H9 (cell line): ENCODE measurements around the gene PTGER4. TPM values are rescaled to one million over a fixed set of nuclear protein-coding genes. Genes with fewer than 3 reads are reported as not detected.

ENCODE experiments used
- DNase-seq: peaks from one replicate; pipeline ENCODE4 v3.0.0-alpha.2; 2017
- H2AFZ ChIP-seq: one replicate; pipeline ENCODE4 v1.6.1; 2013; ENCODE audit warnings: mild to moderate bottlenecking, low read length, control low read depth, moderate library complexity
- H2AK5ac ChIP-seq: 2 replicates; pipeline ENCODE4 v1.6.1; 2013; ENCODE audit warnings: low read length, control low read depth, mixed read lengths; ENCODE audit not compliant: insufficient read length
- H2BK120ac ChIP-seq: one replicate; pipeline ENCODE4 v1.6.1; 2013; ENCODE audit warnings: low read depth, mild to moderate bottlenecking, low read length, control low read depth, inconsistent platforms; ENCODE audit not compliant: poor library complexity, severe bottlenecking
- H2BK12ac ChIP-seq: 2 replicates; pipeline ENCODE4 v1.6.1; 2013; ENCODE audit warnings: low read length, control low read depth, mixed read lengths, low read depth; ENCODE audit not compliant: insufficient read length
- H2BK15ac ChIP-seq: 2 replicates; pipeline ENCODE4 v1.6.1; 2013; ENCODE audit warnings: low read depth, low read length, control low read depth
- H2BK20ac ChIP-seq: one replicate; pipeline ENCODE4 v1.6.1; 2013; ENCODE audit warnings: low read depth, mild to moderate bottlenecking, low read length, control low read depth, inconsistent platforms; ENCODE audit not compliant: poor library complexity, severe bottlenecking
- H2BK5ac ChIP-seq: 2 replicates; pipeline ENCODE4 v1.6.1; 2013; ENCODE audit warnings: low read length, control low read depth, mixed read lengths; ENCODE audit not compliant: insufficient read length
- H3K14ac ChIP-seq: 2 replicates; pipeline ENCODE4 v1.6.1; 2013; ENCODE audit warnings: low read length, control low read depth; ENCODE audit not compliant: insufficient read depth
- H3K18ac ChIP-seq: 2 replicates; pipeline ENCODE4 v1.6.1; 2013; ENCODE audit warnings: low read depth, mild to moderate bottlenecking, mixed read lengths, low read length, control low read depth; ENCODE audit not compliant: insufficient read length
- H3K23ac ChIP-seq: 2 replicates; pipeline ENCODE4 v1.6.1; 2013; ENCODE audit warnings: low read length, control low read depth, mixed read lengths, low read depth; ENCODE audit not compliant: insufficient read length
- H3K23me2 ChIP-seq: 2 replicates; pipeline ENCODE4 v1.6.1; 2013; ENCODE audit warnings: low read depth, mild to moderate bottlenecking, mixed read lengths, low read length, control low read depth; ENCODE audit not compliant: insufficient read length, poor library complexity, severe bottlenecking
- H3K27ac ChIP-seq: 2 replicates; pipeline ENCODE4 v1.5.1; 2013; ENCODE audit warnings: low read length, control low read depth, mixed read lengths, low read depth; ENCODE audit not compliant: insufficient read length
- H3K27me3 ChIP-seq: 2 replicates; pipeline ENCODE4 v1.6.1; 2013; ENCODE audit warnings: low read length, control low read depth, inconsistent platforms; ENCODE audit not compliant: insufficient read depth
- H3K4ac ChIP-seq: 2 replicates; pipeline ENCODE4 v1.6.1; 2013; ENCODE audit warnings: low read depth, mild to moderate bottlenecking, control low read depth, inconsistent platforms, low read length, moderate library complexity
- H3K4me1 ChIP-seq: 2 replicates; pipeline ENCODE4 v1.6.1; 2013; ENCODE audit warnings: low read length, control low read depth, inconsistent platforms; ENCODE audit not compliant: insufficient read depth
- H3K4me2 ChIP-seq: 2 replicates; pipeline ENCODE4 v1.6.1; 2013; ENCODE audit warnings: low read length, control low read depth, mixed read lengths; ENCODE audit not compliant: insufficient read length, insufficient read depth
- H3K56ac ChIP-seq: 2 replicates; pipeline ENCODE4 v1.6.1; 2013; ENCODE audit warnings: low read depth, mild to moderate bottlenecking, mixed read lengths, low read length, control low read depth; ENCODE audit not compliant: insufficient read length
- H3K79me1 ChIP-seq: 2 replicates; pipeline ENCODE4 v1.6.1; 2013; ENCODE audit warnings: low read depth, mild to moderate bottlenecking, moderate library complexity, low read length, control low read depth, inconsistent platforms; ENCODE audit not compliant: insufficient read depth, poor library complexity, severe bottlenecking
- H3K79me2 ChIP-seq: 2 replicates; pipeline ENCODE4 v1.6.1; 2013; ENCODE audit warnings: low read length, control low read depth, inconsistent platforms; ENCODE audit not compliant: insufficient read depth
- H3K9ac ChIP-seq: 2 replicates; pipeline ENCODE4 v1.6.1; 2013; ENCODE audit warnings: low read length, control low read depth, mixed read lengths; ENCODE audit not compliant: insufficient read length; ENCODE audit errors: extremely low read depth
- H3K9me3 ChIP-seq: one replicate; pipeline ENCODE4 v1.6.1; 2013; ENCODE audit warnings: low read depth, low read length, inconsistent platforms; ENCODE audit not compliant: control insufficient read depth
- H3T11ph ChIP-seq: one replicate; pipeline ENCODE4 v1.6.1; 2013; ENCODE audit warnings: mild to moderate bottlenecking, low read length, control low read depth, inconsistent platforms
- H4K20me1 ChIP-seq: one replicate; pipeline ENCODE4 v1.6.1; 2013; ENCODE audit not compliant: control insufficient read depth, insufficient read length, insufficient read depth
- H4K5ac ChIP-seq: 2 replicates; pipeline ENCODE4 v1.6.1; 2013; ENCODE audit warnings: low read depth, mild to moderate bottlenecking, mixed read lengths, low read length, control low read depth; ENCODE audit not compliant: insufficient read length
- H4K8ac ChIP-seq: replicated peaks from 2 replicates; pipeline ENCODE4 v1.6.1; 2013; ENCODE audit warnings: low read length, control low read depth, mixed read lengths, low read depth; ENCODE audit not compliant: insufficient read length
- H4K91ac ChIP-seq: 2 replicates; pipeline ENCODE4 v1.6.1; 2013; ENCODE audit warnings: low read depth, mild to moderate bottlenecking, moderate library complexity, mixed read lengths, low read length, control low read depth; ENCODE audit not compliant: insufficient read length
- H3K27ac Mint-ChIP-seq, 3 experiments: 2 replicates in 2 of 3; 3 replicates in 1 of 3; pipeline ENCODE4 v1.8.0; 2020 to 2021; ENCODE audit warnings: mixed read lengths in 3 of 3, mild to moderate bottlenecking in 1 of 3, moderate library complexity in 1 of 3
- H3K27me3 Mint-ChIP-seq: 2 replicates; pipeline ENCODE4 v1.8.0; 2021; ENCODE audit warnings: low read depth, mild to moderate bottlenecking, moderate library complexity, mixed read lengths
- H3K36me3 Mint-ChIP-seq, 3 experiments: 2 replicates in 2 of 3; 3 replicates in 1 of 3; pipeline ENCODE4 v1.8.0; 2020 to 2021; ENCODE audit warnings: low read depth in 3 of 3, mixed read lengths in 3 of 3; ENCODE audit not compliant: insufficient read depth in 1 of 3
- H3K4me1 Mint-ChIP-seq, 2 experiments: 2 replicates each; pipeline ENCODE4 v1.8.0; 2020; ENCODE audit warnings: mixed read lengths in 2 of 2
- H3K4me3 Mint-ChIP-seq, 2 experiments: 2 replicates in 1 of 2; 3 replicates in 1 of 2; pipeline ENCODE4 v1.8.0; 2020 to 2021; ENCODE audit warnings: mild to moderate bottlenecking in 2 of 2, mixed read lengths in 2 of 2, moderate library complexity in 1 of 2
- H3K9me3 Mint-ChIP-seq, 2 experiments: 2 replicates in 1 of 2; 3 replicates in 1 of 2; pipeline ENCODE4 v1.8.0; 2020; ENCODE audit warnings: mild to moderate bottlenecking in 2 of 2, mixed read lengths in 2 of 2, moderate library complexity in 1 of 2
- WGBS: extraction: QIAGEN DNeasy Blood & Tissue Kit; methylation state at CpG from one replicate; pipeline ENCODE4 v1.1.7; 2013; ENCODE audit warnings: missing lambda C conversion rate, low lambda C conversion rate, mixed read lengths; ENCODE audit not compliant: insufficient read length; ENCODE audit errors: extremely low coverage; 5-methylcytosine and 5-hydroxymethylcytosine counted together
- total RNA-seq: library from RNA; stranded (reverse); gene quantifications from 2 replicates; pipeline ENCODE4 v1.2.1, GENCODE V29; 2021
- TF ChIP-seq, protein P1 (sequence below): fragments of 200-600 bp; sonication (generic); conservative IDR thresholded peaks from 3 replicates; pipeline ENCODE4 v1.8.0; 2021; ENCODE audit warnings: antibody characterized with exemption, mild to moderate bottlenecking

PTGER4 gene
- total RNA-seq, 1 experiment from 2014 or later, result 0.35 TPM

DNA sequence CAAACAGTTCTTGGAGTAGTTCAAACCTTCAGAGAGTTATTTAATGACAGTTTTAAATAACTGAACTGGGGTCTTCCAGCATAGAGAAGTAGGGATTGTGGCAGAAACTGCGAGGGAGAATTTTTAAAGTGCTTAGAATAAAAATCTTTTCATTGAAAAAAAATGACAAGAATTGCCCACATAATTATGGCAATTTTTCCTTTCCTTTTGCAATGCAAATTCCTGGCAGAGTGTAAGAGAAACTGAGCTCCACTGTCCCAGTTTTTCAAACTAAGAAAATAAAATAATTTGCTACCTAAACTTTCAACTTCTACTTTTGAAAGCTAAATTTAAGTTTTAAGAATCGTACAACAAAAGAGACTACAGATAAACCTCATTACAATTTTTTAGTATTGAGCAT lies 2.3 kb upstream of the PTGER4 start:
- peaks cover 0 to 3% (median 0%) of the 10 kb centered on the region in 3 experiments; a peak in 1 of 7 replicates for H3K36me3 Mint-ChIP-seq
- Histone ChIP-seq H3K9me3 (no peaks in the 10 kb centered on the region), H2BK20ac (no peak overlapping the region), H2BK15ac (no peak overlapping the region), H3K27ac (no peak overlapping the region), H2BK120ac (no peak overlapping the region), H4K8ac (no peak overlapping the region), H4K5ac (no peak overlapping the region), H3K23ac (no peak overlapping the region), H2BK12ac (no peak overlapping the region), H3K23me2 (peaks cover 27% of the 10 kb centered on the region), H3K4me1 (peaks cover 5% of the 10 kb centered on the region; the same call in 1 of the 2 replicates), H4K91ac (no peak overlapping the region), H3K79me1 (no peaks in the 10 kb centered on the region), H3K14ac (no peak overlapping the region), H3K56ac (no peak overlapping the region), H3K4ac (no peak overlapping the region), H3K18ac (no peak overlapping the region), H3K27me3 (peaks cover 24% of the 10 kb centered on the region), H3K79me2 (no peaks in the 10 kb centered on the region), H3K4me2 (no peak overlapping the region), H4K20me1 (no peaks in the 10 kb centered on the region), H2AK5ac (no peak overlapping the region), H2AFZ (no peak overlapping the region), H2BK5ac (no peak overlapping the region), H3T11ph (no peak overlapping the region), H3K9ac (no peak overlapping the region)
- TF ChIP-seq, protein P1, sequence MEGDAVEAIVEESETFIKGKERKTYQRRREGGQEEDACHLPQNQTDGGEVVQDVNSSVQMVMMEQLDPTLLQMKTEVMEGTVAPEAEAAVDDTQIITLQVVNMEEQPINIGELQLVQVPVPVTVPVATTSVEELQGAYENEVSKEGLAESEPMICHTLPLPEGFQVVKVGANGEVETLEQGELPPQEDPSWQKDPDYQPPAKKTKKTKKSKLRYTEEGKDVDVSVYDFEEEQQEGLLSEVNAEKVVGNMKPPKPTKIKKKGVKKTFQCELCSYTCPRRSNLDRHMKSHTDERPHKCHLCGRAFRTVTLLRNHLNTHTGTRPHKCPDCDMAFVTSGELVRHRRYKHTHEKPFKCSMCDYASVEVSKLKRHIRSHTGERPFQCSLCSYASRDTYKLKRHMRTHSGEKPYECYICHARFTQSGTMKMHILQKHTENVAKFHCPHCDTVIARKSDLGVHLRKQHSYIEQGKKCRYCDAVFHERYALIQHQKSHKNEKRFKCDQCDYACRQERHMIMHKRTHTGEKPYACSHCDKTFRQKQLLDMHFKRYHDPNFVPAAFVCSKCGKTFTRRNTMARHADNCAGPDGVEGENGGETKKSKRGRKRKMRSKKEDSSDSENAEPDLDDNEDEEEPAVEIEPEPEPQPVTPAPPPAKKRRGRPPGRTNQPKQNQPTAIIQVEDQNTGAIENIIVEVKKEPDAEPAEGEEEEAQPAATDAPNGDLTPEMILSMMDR, result no peak
- H3K4me1 Mint-ChIP-seq, result peaks cover 39 to 43% of the 10 kb centered on the region in 2 experiments
- peaks cover 3% of the 10 kb centered on the region in 2 experiments; a peak in 3 of 5 replicates for H3K9me3 Mint-ChIP-seq
- H3K4me3 Mint-ChIP-seq, result no peak overlapping the region
- DNase-seq, result no peak
- no CpG with 5 or more reads among the region's 2 CpGs for WGBS
- peaks cover 39% of the 10 kb centered on the region for H3K27me3 Mint-ChIP-seq
- no peak overlapping the region for H3K27ac Mint-ChIP-seq
